Measurements from ENCODE around the gene MCC. TPM values are rescaled to one million over a fixed set of nuclear protein-coding genes. Genes with fewer than 3 reads are reported as not detected.
A peak's percentile ranks its signal among the peaks of the same experiment; 100 is the strongest.

The MCC gene
- total and polyA plus RNA-seq, 2 donors (not counting 1 experiment from before 2014, with no cell fraction given) = 3.2 to 41.3 TPM

- H2AFZ ChIP-seq (ENCODE audit: low read length) = no peak overlapping the region
Measured at GRCh38 chr5:113448252-113448651, 40.0 kb downstream of the MCC start.

GRCh38 chr5:113447498-113448050 lies 40.7 kb downstream of the MCC start:
- Histone ChIP-seq H3K9ac (ENCODE audit: insufficient read depth, low read length) (no peak overlapping the region), H3K4me2 (ENCODE audit: extremely low read depth, insufficient read depth, low read length) (no peak overlapping the region), H3K79me2 (ENCODE audit: control insufficient read depth, insufficient read depth, low read length) (no peaks in the 10 kb centered on the region), H3K9me3 (ENCODE audit: control insufficient read depth, insufficient read depth, low read depth, low read length) (no peaks in the 10 kb centered on the region), H4K20me1 (ENCODE audit: control insufficient read depth, extremely low read depth, insufficient read depth, low read length) (no peaks in the 10 kb centered on the region), H3K27ac (ENCODE audit: insufficient read depth, low read length) (no peak overlapping the region), H3K36me3 (ENCODE audit: control insufficient read depth, insufficient read depth, low read length) (no peaks in the 10 kb centered on the region), H3K4me3 (replicated peaks in 1 of 4; ENCODE audit: control extremely low read depth in 1 of 4, insufficient read depth in 1 of 4, low read depth in 3 of 4, low read length in 4 of 4) (no peak overlapping the region), H3K4me1 (ENCODE audit: control insufficient read depth, extremely low read depth, insufficient read depth, low read length) (no peaks in the 10 kb centered on the region), H3K27me3 (ENCODE audit: control insufficient read depth, insufficient read depth, low read length) (no peaks in the 10 kb centered on the region), H2AFZ (ENCODE audit: low read length) (no peak overlapping the region)
- no peak for TF ChIP-seq EZH2 (IDR thresholded peaks at IDR 0.05; ENCODE audit: low read length, missing control alignments)
- peak in 1 of 2 donors; percentile 40 for TF ChIP-seq CTCF (conservative IDR thresholded peaks at IDR 0.05 in 1 of 2, IDR thresholded peaks at IDR 0.05 in 1 of 2; ENCODE audit: low read depth in 1 of 2, low read length in 2 of 2)
- peak in 1 of 2 donors; percentile 14 for DNase-seq (ENCODE audit: low read depth in 2 of 2)

More at GRCh38 chr5:113448252-113448651, 40.0 kb downstream of the MCC start:
- no peaks in the 10 kb centered on the region for H3K36me3 ChIP-seq (ENCODE audit: control insufficient read depth, insufficient read depth, low read length)
- H3K4me3 ChIP-seq (replicated peaks in 1 of 4; ENCODE audit: control extremely low read depth in 1 of 4, insufficient read depth in 1 of 4, low read depth in 3 of 4, low read length in 4 of 4) = no peak overlapping the region
- no peaks in the 10 kb centered on the region for H4K20me1 ChIP-seq (ENCODE audit: control insufficient read depth, extremely low read depth, insufficient read depth, low read length)
- no peak overlapping the region for H3K27ac ChIP-seq (ENCODE audit: insufficient read depth, low read length)
- H3K27me3 ChIP-seq (ENCODE audit: control insufficient read depth, insufficient read depth, low read length) = no peaks in the 10 kb centered on the region
- no peak overlapping the region for H3K4me2 ChIP-seq (ENCODE audit: extremely low read depth, insufficient read depth, low read length)
- H3K9me3 ChIP-seq (ENCODE audit: control insufficient read depth, insufficient read depth, low read depth, low read length) = no peaks in the 10 kb centered on the region
- no peak for DNase-seq (ENCODE audit: low read depth in 2 of 2)
- H3K4me1 ChIP-seq (ENCODE audit: control insufficient read depth, extremely low read depth, insufficient read depth, low read length) = no peaks in the 10 kb centered on the region
- H3K9ac ChIP-seq (ENCODE audit: insufficient read depth, low read length) = no peak overlapping the region
- TF ChIP-seq CTCF (conservative IDR thresholded peaks at IDR 0.05 in 1 of 2, IDR thresholded peaks at IDR 0.05 in 1 of 2; ENCODE audit: low read depth in 1 of 2, low read length in 2 of 2) (no peak), EZH2 (IDR thresholded peaks at IDR 0.05; ENCODE audit: low read length, missing control alignments) (no peak)
- H3K79me2 ChIP-seq (ENCODE audit: control insufficient read depth, insufficient read depth, low read length) = no peaks in the 10 kb centered on the region

GRCh38 chr5:113446358-113446927 lies 41.8 kb downstream of the MCC start:
- Histone ChIP-seq H3K79me2 (ENCODE audit: control insufficient read depth, insufficient read depth, low read length) (no peaks in the 10 kb centered on the region), H3K9ac (ENCODE audit: insufficient read depth, low read length) (no peak overlapping the region), H2AFZ (ENCODE audit: low read length) (no peak overlapping the region), H4K20me1 (ENCODE audit: control insufficient read depth, extremely low read depth, insufficient read depth, low read length) (no peaks in the 10 kb centered on the region), H3K36me3 (ENCODE audit: control insufficient read depth, insufficient read depth, low read length) (no peaks in the 10 kb centered on the region), H3K4me2 (ENCODE audit: extremely low read depth, insufficient read depth, low read length) (no peak overlapping the region), H3K4me3 (replicated peaks in 1 of 4; ENCODE audit: control extremely low read depth in 1 of 4, insufficient read depth in 1 of 4, low read depth in 3 of 4, low read length in 4 of 4) (no peak overlapping the region), H3K27me3 (ENCODE audit: control insufficient read depth, insufficient read depth, low read length) (no peaks in the 10 kb centered on the region), H3K9me3 (ENCODE audit: control insufficient read depth, insufficient read depth, low read depth, low read length) (no peaks in the 10 kb centered on the region), H3K27ac (ENCODE audit: insufficient read depth, low read length) (no peak overlapping the region), H3K4me1 (ENCODE audit: control insufficient read depth, extremely low read depth, insufficient read depth, low read length) (no peaks in the 10 kb centered on the region)
- no peak for TF ChIP-seq EZH2 (IDR thresholded peaks at IDR 0.05; ENCODE audit: low read length, missing control alignments)
- TF ChIP-seq CTCF (conservative IDR thresholded peaks at IDR 0.05 in 1 of 2, IDR thresholded peaks at IDR 0.05 in 1 of 2; ENCODE audit: low read depth in 1 of 2, low read length in 2 of 2) = no peak
- no peak for DNase-seq (ENCODE audit: low read depth in 2 of 2)
